ENCODE results near the gene DPY30.

DPY30 gene

GRCh38 chr2:32009516-32010256 lies 29.9 kb downstream of the DPY30 start:
- DNase-seq (ENCODE audit: low read depth): no peak

GRCh38 chr2:32008805-32009515 lies 30.6 kb downstream of the DPY30 start:
- DNase-seq (ENCODE audit: low read depth): no peak

GRCh38 chr2:32007121-32007391 lies 32.5 kb downstream of the DPY30 start:
- DNase-seq (ENCODE audit: low read depth): no peak

GRCh38 chr2:32005371-32005976 lies 34.1 kb downstream of the DPY30 start:
- no peak for DNase-seq (ENCODE audit: low read depth)

- no peak for DNase-seq (ENCODE audit: low read depth)
These were observed 35.8 kb downstream of the DPY30 start for GRCh38 chr2:32003791-32004190.

GRCh38 chr2:32002406-32002805 lies 37.2 kb downstream of the DPY30 start:
- no peak for DNase-seq (ENCODE audit: low read depth)

- no peak for DNase-seq (ENCODE audit: low read depth)
These were observed 40.2 kb downstream of the DPY30 start for GRCh38 chr2:31999438-31999837.

- no peak for DNase-seq (ENCODE audit: low read depth)
These were observed 40.7 kb downstream of the DPY30 start for GRCh38 chr2:31998731-31999383.

- DNase-seq (ENCODE audit: low read depth): no peak
These were observed 42.0 kb downstream of the DPY30 start for GRCh38 chr2:31997653-31998052.

- DNase-seq (ENCODE audit: low read depth): no peak
These were observed 42.9 kb downstream of the DPY30 start for GRCh38 chr2:31996571-31997150.

GRCh38 chr2:31992934-31993333 lies 46.7 kb downstream of the DPY30 start:
- no peak for DNase-seq (ENCODE audit: low read depth)

GRCh38 chr2:31992025-31992579 lies 47.5 kb downstream of the DPY30 start:
- DNase-seq (ENCODE audit: low read depth): no peak

- no peak for DNase-seq (ENCODE audit: low read depth)
These were observed 49.7 kb downstream of the DPY30 start for GRCh38 chr2:31989946-31990345.

- no peak for DNase-seq (ENCODE audit: low read depth)
These were observed 52.0 kb downstream of the DPY30 start for GRCh38 chr2:31987454-31988220.

- no peak for DNase-seq (ENCODE audit: low read depth)
These were observed 52.7 kb downstream of the DPY30 start for GRCh38 chr2:31986906-31987305.

- no peak for DNase-seq (ENCODE audit: low read depth)
These were observed 55.7 kb downstream of the DPY30 start for GRCh38 chr2:31983762-31984467.

- no peak for DNase-seq (ENCODE audit: low read depth)
These were observed 58.8 kb downstream of the DPY30 start for GRCh38 chr2:31980674-31981356.

- DNase-seq (ENCODE audit: low read depth): no peak
These were observed 59.6 kb downstream of the DPY30 start for GRCh38 chr2:31979956-31980355.

- DNase-seq (ENCODE audit: low read depth): no peak
These were observed 60.6 kb downstream of the DPY30 start for GRCh38 chr2:31979018-31979417.

- no peak for DNase-seq (ENCODE audit: low read depth)
These were observed 61.2 kb downstream of the DPY30 start for GRCh38 chr2:31978436-31978835.
